Measurements from ENCODE around the gene GPR55. TPM values are rescaled to one million over a fixed set of nuclear protein-coding genes. Genes with fewer than 3 reads are reported as not detected.

GPR55 gene
- total and polyA plus RNA-seq, 11 donors = 0.03 to 0.36 (median 0.11) TPM; not detected in 6

GRCh38 chr2:230956827-230957755 is 32.0 kb upstream of the GPR55 start:
- no peaks in the 10 kb centered on the region for H3K36me3 ChIP-seq
- intact Hi-C loops (cut with DNase I) = no loop called here
- H3K27ac ChIP-seq = no peak overlapping the region
- 12 to 21% (median 17%) methylated on average over 24 to 43 of the region's 43 CpGs for WGBS, 4 donors
- TF ChIP-seq POLR2A (IDR thresholded peaks at IDR 0.05) = no peak
- no peak for TF ChIP-seq CTCF (IDR thresholded peaks at IDR 0.05)
- H3K4me3 ChIP-seq = peak overlapping the region in 10 of 12 donors; percentile 21 to 56 (median 38)
- ATAC-seq (peak in 3 of 4 donors; percentile 58 to 73 (median 64)), DNase-seq (peak in 2 of 5 donors; percentile 39 to 71)
- peaks cover 3 to 56% (median 23%) of the 10 kb centered on the region in 9 donors for H3K27me3 ChIP-seq
- H3K4me1 ChIP-seq = peaks cover 0 to 18% (median 7%) of the 10 kb centered on the region in 12 donors
- H3K9me3 ChIP-seq = peaks cover 0 to 3% (median 0%) of the 10 kb centered on the region in 12 donors

- Histone ChIP-seq H3K4me1 (peaks cover 0 to 18% (median 7%) of the 10 kb centered on the region in 12 donors), H3K27me3 (peaks cover 3 to 43% (median 22%) of the 10 kb centered on the region in 9 donors), H3K27ac (no peak overlapping the region), H3K9me3 (peaks cover 0 to 3% (median 0%) of the 10 kb centered on the region in 12 donors), H3K4me3 (no peak overlapping the region), H3K36me3 (no peaks in the 10 kb centered on the region)
- WGBS, 4 donors = 67 to 84% (median 72%) methylated on average over 1 of the region's 1 CpG
- no peak for ATAC-seq
- DNase-seq = no peak
- TF ChIP-seq POLR2A (IDR thresholded peaks at IDR 0.05) (no peak), CTCF (IDR thresholded peaks at IDR 0.05) (no peak)
- intact Hi-C loops (cut with DNase I) = no loop called here
Measured at GRCh38 chr2:230955163-230955737, 30.2 kb upstream of the GPR55 start.

GRCh38 chr2:230954746-230955145 is 29.7 kb upstream of the GPR55 start:
- no peak for DNase-seq
- no peaks in the 10 kb centered on the region for H3K36me3 ChIP-seq
- H3K27me3 ChIP-seq = peaks cover 3 to 39% (median 22%) of the 10 kb centered on the region in 9 donors
- ATAC-seq = no peak
- no peak overlapping the region for H3K27ac ChIP-seq
- no peak for TF ChIP-seq POLR2A (IDR thresholded peaks at IDR 0.05)
- no peak for TF ChIP-seq CTCF (IDR thresholded peaks at IDR 0.05)
- H3K9me3 ChIP-seq = peaks cover 0 to 3% (median 0%) of the 10 kb centered on the region in 12 donors
- intact Hi-C loops (cut with DNase I) = no loop called here
- H3K4me3 ChIP-seq = no peak overlapping the region
- peaks cover 0 to 18% (median 7%) of the 10 kb centered on the region in 12 donors for H3K4me1 ChIP-seq

GRCh38 chr2:230953845-230954244 is 28.8 kb upstream of the GPR55 start:
- intact Hi-C loops (cut with DNase I) = no loop called here
- Histone ChIP-seq H3K4me1 (peaks cover 0 to 18% (median 7%) of the 10 kb centered on the region in 12 donors), H3K9me3 (peaks cover 0 to 3% (median 0%) of the 10 kb centered on the region in 12 donors), H3K4me3 (no peak overlapping the region), H3K36me3 (no peaks in the 10 kb centered on the region), H3K27me3 (peaks cover 3 to 32% (median 17%) of the 10 kb centered on the region in 9 donors), H3K27ac (no peak overlapping the region)
- ATAC-seq (no peak), DNase-seq (no peak)
- TF ChIP-seq POLR2A (IDR thresholded peaks at IDR 0.05) (no peak), CTCF (IDR thresholded peaks at IDR 0.05) (no peak)
- 77 to 93% (median 84%) methylated on average over 9 of the region's 9 CpGs for WGBS, 4 donors
